NCI-H1105 treated with DMSO at 0.1 percent for 48 hours (cell line): ENCODE results near the gene C6orf52.
"Not testable (repeated sequence)": the region's sequence is repeated elsewhere in the genome, so short reads cannot be mapped to it uniquely, and the experiment has no call there.

ENCODE experiments used
- DNase-seq: peaks from one replicate; lab custom pipeline; 2025; lab: John Stamatoyannopoulos, UW

C6orf52 gene

GRCh38 chr6:10695086-10695657 lies 756 bp upstream of the C6orf52 start:
- no peak for DNase-seq

GRCh38 chr6:10692965-10693538 lies 1.4 kb downstream of the C6orf52 start:
- DNase-seq = no peak

GRCh38 chr6:10690651-10691445 lies 3.6 kb downstream of the C6orf52 start:
- no peak for DNase-seq

- peak; percentile 13 for DNase-seq
Measured at GRCh38 chr6:10687582-10687981, 6.8 kb downstream of the C6orf52 start.

GRCh38 chr6:10686901-10687300 lies 7.5 kb downstream of the C6orf52 start:
- DNase-seq = no peak

GRCh38 chr6:10685092-10685915 lies 9.1 kb downstream of the C6orf52 start:
- no peak for DNase-seq

- DNase-seq = no peak
Measured at GRCh38 chr6:10684618-10685017, 9.8 kb downstream of the C6orf52 start.

GRCh38 chr6:10682355-10682988 lies 11.9 kb downstream of the C6orf52 start:
- no peak for DNase-seq

GRCh38 chr6:10681795-10682194 lies 12.6 kb downstream of the C6orf52 start:
- no peak for DNase-seq

GRCh38 chr6:10678456-10678855 lies 16.0 kb downstream of the C6orf52 start:
- DNase-seq = no peak

GRCh38 chr6:10676403-10676802 lies 18.0 kb downstream of the C6orf52 start:
- no peak for DNase-seq

GRCh38 chr6:10668126-10668917 lies 26.1 kb downstream of the C6orf52 start:
- DNase-seq = no peak

GRCh38 chr6:10665595-10665994 lies 28.8 kb downstream of the C6orf52 start:
- DNase-seq = not testable (repeated sequence)

GRCh38 chr6:10662742-10663141 lies 31.7 kb downstream of the C6orf52 start:
- DNase-seq = no peak

GRCh38 chr6:10662207-10662606 lies 32.2 kb downstream of the C6orf52 start:
- no peak for DNase-seq

- not testable (repeated sequence) for DNase-seq
Measured at GRCh38 chr6:10660431-10661191, 33.8 kb downstream of the C6orf52 start.

- DNase-seq = peak; percentile 21
Measured at GRCh38 chr6:10659699-10660348, 34.6 kb downstream of the C6orf52 start.

GRCh38 chr6:10658910-10659698 lies 35.3 kb downstream of the C6orf52 start:
- no peak for DNase-seq

GRCh38 chr6:10655508-10656055 lies 38.8 kb downstream of the C6orf52 start:
- DNase-seq = no peak
